Gastrocnemius medialis (tissue), 4 donors: ENCODE data around the gene MTRR. TPM values are rescaled to one million over a fixed set of nuclear protein-coding genes. Genes with fewer than 3 reads are reported as not detected.

Experiments
- ATAC-seq, 2 donors: fragments of 150-250 bp; one replicate each; pipeline ENCODE4 v1.9.1; 2016
- DNase-seq, 2 donors: peaks; one replicate each; pipeline ENCODE4 v3.0.0-alpha.2; 2019
- H3K27ac ChIP-seq, 4 donors: fragments of 200-600 bp; sonication (generic); 1 replicate in 1 of 4; 2 replicates in 3 of 4; pipeline ENCODE4 v1.5.1; 2016 to 2018; ENCODE audit warnings: mild to moderate bottlenecking in 2 of 4, moderate library complexity in 1 of 4
- H3K27me3 ChIP-seq, 3 donors: fragments of 200-600 bp; sonication (generic) in 2 of 3; 1 replicate in 1 of 3; 2 replicates in 2 of 3; pipeline versions ENCODE4 v1.5.1 to v1.6.0; 2016 to 2019; ENCODE audit warnings: mild to moderate bottlenecking in 1 of 3, moderate library complexity in 1 of 3
- H3K36me3 ChIP-seq, 2 donors: fragments of 200-600 bp; sonication (generic) in 1 of 2; one replicate each; pipeline ENCODE4 v1.5.1; 2017 to 2018
- H3K4me1 ChIP-seq, 2 donors: fragments of 200-600 bp; sonication (generic) in 1 of 2; one replicate each; pipeline ENCODE4 v1.5.1; 2016 to 2017; ENCODE audit warnings: mild to moderate bottlenecking in 2 of 2
- H3K4me3 ChIP-seq, 4 donors: fragments of 200-600 bp; sonication (generic) in 3 of 4; 1 replicate in 1 of 4; 2 replicates in 3 of 4; pipeline ENCODE4 v1.5.1; 2016 to 2019; ENCODE audit warnings: mild to moderate bottlenecking in 2 of 4
- H3K9me3 ChIP-seq, 3 donors: fragments of 200-600 bp; sonication (generic) in 2 of 3; 1 replicate in 1 of 3; 2 replicates in 2 of 3; pipeline ENCODE4 v1.5.1; 2016 to 2019
- CTCF ChIP-seq, 5 experiments: fragments of 450-650 bp in 3 of 5; fragments of 200-600 bp in 2 of 5; sonication (generic) in 2 of 5; IDR thresholded peaks in 4 of 5; conservative IDR thresholded peaks in 1 of 5; 1 replicate in 4 of 5; 2 replicates in 1 of 5; pipeline ENCODE4 v1.5.1; 2016 to 2019; ENCODE audit warnings: antibody characterized with exemption in 5 of 5, mild to moderate bottlenecking in 3 of 5, moderate library complexity in 3 of 5
- POLR2A ChIP-seq, 2 donors: fragments of 450-650 bp; IDR thresholded peaks; one replicate each; pipeline ENCODE4 v1.6.1; 2017; ENCODE audit warnings: antibody characterized with exemption in 2 of 2, mild to moderate bottlenecking in 2 of 2, moderate library complexity in 2 of 2
- in situ Hi-C, 4 donors: fragments of 200-750 bp; cut with MboI; loops; one replicate each; pipeline versions ENCODE4 v1.15.0 to v1.8.0; 2017; ENCODE audit warnings: low sequenced_read_pairs in 4 of 4
- intact Hi-C: fragments of 100-400 bp; cut with DNase I; formaldehyde crosslinking; loops from one replicate; pipeline ENCODE4 v1.15.1; 2023; ENCODE audit warnings: low total_unique reads
- total RNA-seq, 4 donors: library from RNA; depleted of rRNA; stranded (reverse); fragments of >200 nt; gene quantifications; one replicate each; pipeline versions ENCODE4 v1.1.0 to v1.2.3, GENCODE V29; 2016

Gene MTRR
- total RNA-seq, 4 donors from 2014 or later: 27.9 to 75.1 (median 50.8) TPM

- H3K36me3 ChIP-seq: peaks cover 4 to 21% of the 10 kb centered on the region in 2 donors
- H3K4me1 ChIP-seq: peaks cover 28 to 37% of the 10 kb centered on the region in 2 donors
- no peaks in the 10 kb centered on the region for H3K27me3 ChIP-seq
- peak overlapping the region; percentile 89 to 95 (median 93) for H3K27ac ChIP-seq
- in situ Hi-C loops: loop anchor here in 2 of 4 donors (25.0 kb wide), 2 partner anchors 594 to 1231 kb away; partner anchors contain the start of genes NSUN2 (in 2 of the 2) and SRD5A1 (in 2 of the 2)
- H3K9me3 ChIP-seq: no peaks in the 10 kb centered on the region
- TF ChIP-seq CTCF (IDR thresholded peaks at IDR 0.05 in 4 of 5, conservative IDR thresholded peaks at IDR 0.05 in 1 of 5) (no peak), POLR2A (IDR thresholded peaks at IDR 0.05) (no peak)
- DNase-seq (no peak), ATAC-seq (peak; percentile 7 to 12)
- intact Hi-C loops: loop anchor here (5.0 kb wide), 2 partner anchors 101 to 1156 kb away; partner anchors contain the start of gene TENT4A
- H3K4me3 ChIP-seq: peak overlapping the region; percentile 86 to 99 (median 96)
Measured at GRCh38 chr5:7868427-7868772, 548 bp upstream of the MTRR start.

GRCh38 chr5:7869474-7870136 lies 657 bp downstream of the MTRR start:
- Histone ChIP-seq H3K4me3 (peak overlapping the region; percentile 86 to 99 (median 96)), H3K4me1 (peaks cover 28 to 37% of the 10 kb centered on the region in 2 donors), H3K36me3 (peaks cover 4 to 14% of the 10 kb centered on the region in 2 donors), H3K27me3 (no peaks in the 10 kb centered on the region), H3K9me3 (no peaks in the 10 kb centered on the region), H3K27ac (peak overlapping the region; percentile 89 to 95 (median 93))
- DNase-seq: no peak
- peak in 1 of 2 donors; percentile 24 for ATAC-seq
- TF ChIP-seq POLR2A (IDR thresholded peaks at IDR 0.05): no peak
- in situ Hi-C loops: loop anchor here in 2 of 4 donors (25.0 kb wide), 2 partner anchors 593 to 1232 kb away; partner anchors contain the start of genes NSUN2 (in 2 of the 2) and SRD5A1 (in 2 of the 2)
- intact Hi-C loops: loop anchor here (5.0 kb wide), 2 partner anchors 102 to 1157 kb away; partner anchors contain the start of gene TENT4A

- H3K4me3 ChIP-seq: no peak overlapping the region
- H3K4me1 ChIP-seq: peaks cover 28 to 37% of the 10 kb centered on the region in 2 donors
- no peaks in the 10 kb centered on the region for H3K27me3 ChIP-seq
- H3K9me3 ChIP-seq: no peaks in the 10 kb centered on the region
- TF ChIP-seq POLR2A (IDR thresholded peaks at IDR 0.05): no peak
- H3K36me3 ChIP-seq: peaks cover 0 to 25% of the 10 kb centered on the region in 2 donors
- no peak for ATAC-seq
- in situ Hi-C loops (loop anchor here in 2 of 4 donors (25.0 kb wide), 2 partner anchors 591 to 1234 kb away; partner anchors contain the start of genes NSUN2 (in 2 of the 2) and SRD5A1 (in 2 of the 2)), intact Hi-C loops (no loop called here)
- no peak for DNase-seq
- no peak overlapping the region for H3K27ac ChIP-seq
Measured at GRCh38 chr5:7871653-7872052, 2.7 kb downstream of the MTRR start.

GRCh38 chr5:7872517-7873130 lies 3.7 kb downstream of the MTRR start:
- no peak overlapping the region for H3K4me3 ChIP-seq
- no peak for TF ChIP-seq CTCF (IDR thresholded peaks at IDR 0.05 in 4 of 5, conservative IDR thresholded peaks at IDR 0.05 in 1 of 5)
- H3K4me1 ChIP-seq: peaks cover 23 to 35% of the 10 kb centered on the region in 2 donors
- H3K36me3 ChIP-seq: peaks cover 0 to 35% of the 10 kb centered on the region in 2 donors
- H3K27ac ChIP-seq: no peak overlapping the region
- DNase-seq (no peak), ATAC-seq (no peak)
- intact Hi-C loops (no loop called here), in situ Hi-C loops (loop anchor here in 2 of 4 donors (25.0 kb wide), 2 partner anchors 590 to 1235 kb away; partner anchors contain the start of genes NSUN2 (in 2 of the 2) and SRD5A1 (in 2 of the 2))
- H3K27me3 ChIP-seq: no peaks in the 10 kb centered on the region
- no peaks in the 10 kb centered on the region for H3K9me3 ChIP-seq

GRCh38 chr5:7873216-7873615 lies 4.3 kb downstream of the MTRR start:
- intact Hi-C loops (no loop called here), in situ Hi-C loops (loop anchor here in 2 of 4 donors (25.0 kb wide), 2 partner anchors 589 to 1236 kb away; partner anchors contain the start of genes NSUN2 (in 2 of the 2) and SRD5A1 (in 2 of the 2))
- TF ChIP-seq CTCF (IDR thresholded peaks at IDR 0.05 in 4 of 5, conservative IDR thresholded peaks at IDR 0.05 in 1 of 5) (no peak), POLR2A (IDR thresholded peaks at IDR 0.05) (no peak)
- no peak for ATAC-seq
- peaks cover 21 to 29% of the 10 kb centered on the region in 2 donors for H3K4me1 ChIP-seq
- no peaks in the 10 kb centered on the region for H3K9me3 ChIP-seq
- H3K4me3 ChIP-seq: no peak overlapping the region
- DNase-seq: no peak
- peaks cover 0 to 41% of the 10 kb centered on the region in 2 donors for H3K36me3 ChIP-seq
- H3K27ac ChIP-seq: no peak overlapping the region
- H3K27me3 ChIP-seq: no peaks in the 10 kb centered on the region
